GM12873 (cell line): ENCODE results near the gene GRB14.

Source experiments
- CTCF ChIP-seq: IDR thresholded peaks from 2 replicates; pipeline ENCODE4 v1.5.1; 2012; ENCODE audit warnings: low read depth, mild to moderate bottlenecking, moderate library complexity, low read length, control low read depth; ENCODE audit not compliant: insufficient read depth; ENCODE audit errors: missing control alignments

The GRB14 gene

GRCh38 chr2:164554487-164554886, 66.8 kb downstream of the GRB14 start:
- no peak for TF ChIP-seq CTCF

GRCh38 chr2:164551519-164551918, 69.8 kb downstream of the GRB14 start:
- TF ChIP-seq CTCF = no peak

GRCh38 chr2:164545484-164545883, 75.8 kb downstream of the GRB14 start:
- no peak for TF ChIP-seq CTCF

- TF ChIP-seq CTCF = no peak
Measured at GRCh38 chr2:164542581-164543021, 78.7 kb downstream of the GRB14 start.

GRCh38 chr2:164538240-164538866, 82.9 kb downstream of the GRB14 start:
- TF ChIP-seq CTCF = peak; percentile 60

GRCh38 chr2:164535280-164536025, 85.8 kb downstream of the GRB14 start:
- TF ChIP-seq CTCF = no peak

- TF ChIP-seq CTCF = no peak
Measured at GRCh38 chr2:164530464-164530863, 90.8 kb downstream of the GRB14 start.
